ENCODE data around the gene CEP97.
"Not testable (repeated sequence)": the region's sequence is repeated elsewhere in the genome, so short reads cannot be mapped to it uniquely, and the experiment has no call there.

CEP97 gene

DNA sequence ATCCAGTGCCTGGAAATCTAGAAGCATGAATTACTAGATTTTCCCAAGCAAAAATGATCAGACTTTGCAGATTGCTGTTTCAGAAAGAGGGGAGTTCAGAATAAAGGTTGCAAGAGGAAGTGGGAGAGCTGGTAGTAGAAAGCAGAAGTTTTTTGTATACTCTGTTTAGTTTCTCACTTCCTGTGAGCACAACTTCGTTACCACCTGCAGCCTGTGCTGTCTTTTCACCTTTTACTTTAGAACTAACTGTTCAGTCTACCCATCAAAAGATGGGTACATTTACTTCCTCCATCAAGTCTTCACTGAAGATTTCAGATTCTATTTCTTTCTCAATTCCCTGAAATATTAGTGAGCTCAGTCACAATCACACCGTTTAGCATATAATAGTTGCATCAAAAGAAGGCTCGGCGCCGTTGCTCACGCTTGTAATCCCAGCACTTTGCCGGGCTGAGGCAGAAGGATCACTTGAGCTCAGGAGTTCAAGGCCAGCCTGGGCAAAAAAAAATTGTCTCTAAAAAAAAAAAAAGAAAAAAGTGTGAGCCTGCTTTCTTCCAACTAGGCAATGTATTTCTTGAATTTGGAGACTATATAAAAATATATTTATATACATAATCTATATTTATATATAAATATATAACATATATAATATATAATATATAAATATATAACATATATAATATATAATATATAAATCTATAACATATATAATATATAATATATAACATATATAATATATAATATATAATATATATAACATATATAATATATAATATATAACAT, 1.8 kb upstream of the CEP97 start:
- no peak for ATAC-seq (replicated peaks)
- no peaks in the 10 kb centered on the region for H3K9me3 Mint-ChIP-seq
- peak overlapping the region; percentile 72 to 88 for H3K27ac Mint-ChIP-seq
- H3K4me1 Mint-ChIP-seq (ENCODE audit: low read depth in 2 of 2) = peaks cover 21 to 34% of the 10 kb centered on the region in 2 donors
- H3K36me3 Mint-ChIP-seq (ENCODE audit: insufficient read depth) = peaks cover 16% of the 10 kb centered on the region
- H3K4me3 Mint-ChIP-seq = peak overlapping the region; percentile 3 to 71
- no peak for DNase-seq
- H3K27me3 Mint-ChIP-seq = no peaks in the 10 kb centered on the region

DNA sequence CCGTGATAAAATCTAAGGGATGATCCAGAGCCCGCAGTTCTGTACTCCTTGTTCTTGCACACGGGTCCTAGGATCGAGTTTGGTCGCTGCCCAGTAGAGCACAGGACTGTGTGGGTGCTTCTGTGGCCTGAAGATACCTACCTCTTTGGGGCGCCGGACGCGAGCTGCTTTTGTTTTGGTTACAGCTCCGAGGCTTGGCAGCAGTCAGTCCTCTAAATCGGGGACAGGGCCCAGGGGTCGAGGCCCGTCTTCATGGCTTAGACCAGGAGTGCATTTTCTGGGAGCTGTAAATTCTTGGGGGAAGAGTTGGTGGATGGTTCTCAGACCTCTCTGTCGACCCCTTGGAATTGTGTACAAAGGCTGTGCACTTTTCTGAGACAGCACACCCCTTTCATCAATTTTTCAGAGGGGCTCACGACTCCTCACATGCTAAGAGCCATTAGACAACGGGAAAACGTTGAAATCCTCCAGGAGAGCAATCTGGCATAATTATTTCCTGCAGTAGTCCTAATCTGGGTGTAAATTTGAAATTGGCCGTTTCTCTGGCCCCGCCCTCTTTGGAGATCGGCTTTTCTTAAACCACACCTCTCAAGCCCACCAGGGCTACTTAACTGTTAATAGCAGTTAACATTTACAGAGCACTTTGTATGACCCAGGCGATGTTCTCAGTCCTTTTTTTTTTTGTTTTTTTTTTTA, 928 bp downstream of the CEP97 start:
- peak; percentile 25 for ATAC-seq (replicated peaks)
- peaks cover 21 to 34% of the 10 kb centered on the region in 2 donors for H3K4me1 Mint-ChIP-seq (ENCODE audit: low read depth in 2 of 2)

DNA sequence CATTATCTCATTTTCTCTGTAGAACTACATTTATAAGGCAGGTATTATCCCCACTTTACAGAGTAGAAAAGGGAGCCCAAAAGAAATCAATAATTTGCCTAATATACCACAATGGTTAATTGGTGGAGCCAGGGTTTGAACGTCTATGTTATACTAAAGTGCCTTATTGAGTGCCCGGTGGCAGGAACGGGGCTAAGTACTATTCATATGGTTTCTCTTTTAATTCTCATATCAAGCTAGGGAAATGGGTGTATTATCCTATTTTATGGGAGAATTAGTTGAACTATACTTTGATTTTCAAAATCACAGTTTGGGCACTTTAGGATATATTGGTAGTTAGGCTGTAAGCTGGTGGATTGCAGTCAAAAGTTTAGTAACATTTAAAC, 1.5 kb downstream of the CEP97 start:
- Mint-ChIP-seq H3K36me3 (ENCODE audit: insufficient read depth) (peaks cover 47% of the 10 kb centered on the region), H3K4me3 (peak overlapping the region; percentile 96 to 99), H3K9me3 (no peaks in the 10 kb centered on the region), H3K27me3 (no peaks in the 10 kb centered on the region), H3K4me1 (ENCODE audit: low read depth in 2 of 2) (peaks cover 18 to 31% of the 10 kb centered on the region in 2 donors), H3K27ac (peak overlapping the region; percentile 91 to 94)
- ATAC-seq (replicated peaks) = no peak
- DNase-seq = no peak

More for the DNA sequence above, 928 bp downstream of the CEP97 start:
- Mint-ChIP-seq H3K27me3 (no peaks in the 10 kb centered on the region), H3K9me3 (no peaks in the 10 kb centered on the region), H3K27ac (peak overlapping the region; percentile 91 to 94), H3K4me3 (peak overlapping the region; percentile 96 to 99), H3K36me3 (ENCODE audit: insufficient read depth) (peaks cover 43% of the 10 kb centered on the region)
- peak; percentile 9 to 21 (median 10) for DNase-seq

DNA sequence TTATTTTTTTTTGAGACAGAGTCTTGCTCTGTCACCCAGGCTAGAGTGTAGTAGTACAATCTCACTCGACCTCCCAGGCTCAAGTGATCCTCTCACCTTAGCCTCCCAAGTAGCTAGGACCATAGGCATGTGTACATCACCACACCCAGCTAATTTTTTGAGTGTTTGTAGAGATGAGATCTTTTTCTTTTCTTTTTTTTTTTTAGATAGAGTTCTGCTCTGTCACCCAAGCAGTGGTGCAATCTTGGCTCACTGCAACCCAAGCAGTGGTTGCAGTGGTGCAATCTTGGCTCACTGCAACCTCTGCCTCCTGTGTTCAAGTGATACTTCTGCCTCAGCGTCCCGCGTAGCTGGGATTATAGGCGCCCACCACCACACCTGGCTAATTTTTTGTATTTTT, 5.2 kb downstream of the CEP97 start:
- no peak overlapping the region for H3K4me3 Mint-ChIP-seq
- DNase-seq = no peak
- no peaks in the 10 kb centered on the region for H3K9me3 Mint-ChIP-seq
- no peak for ATAC-seq (replicated peaks)
- H3K27ac Mint-ChIP-seq = no peak overlapping the region
- peaks cover 3 to 14% of the 10 kb centered on the region in 2 donors for H3K4me1 Mint-ChIP-seq (ENCODE audit: low read depth in 2 of 2)
- H3K27me3 Mint-ChIP-seq = no peaks in the 10 kb centered on the region
- H3K36me3 Mint-ChIP-seq (ENCODE audit: insufficient read depth) = peaks cover 74% of the 10 kb centered on the region

DNA sequence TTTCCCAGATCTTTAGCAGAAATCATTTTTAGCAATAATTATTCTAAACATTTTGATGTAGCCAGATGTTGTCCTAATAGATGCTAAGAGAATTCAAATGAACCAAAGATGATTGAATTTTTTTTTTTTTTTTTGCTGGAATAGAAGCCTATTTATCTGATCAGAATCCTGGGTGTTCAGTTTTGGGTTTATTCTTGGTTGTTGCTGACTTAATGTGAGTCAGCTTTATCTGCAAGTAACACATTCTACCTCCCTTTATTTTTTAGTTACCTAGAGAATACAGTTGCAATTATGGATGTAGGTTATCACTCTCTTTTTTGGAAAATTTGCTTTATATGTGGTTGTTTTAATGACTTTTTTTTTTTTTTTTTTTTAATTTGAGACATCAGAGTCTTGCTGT, 6.4 kb downstream of the CEP97 start:
- Mint-ChIP-seq H3K9me3 (no peaks in the 10 kb centered on the region), H3K36me3 (ENCODE audit: insufficient read depth) (peaks cover 71% of the 10 kb centered on the region), H3K27ac (no peak overlapping the region), H3K27me3 (no peaks in the 10 kb centered on the region), H3K4me3 (no peak overlapping the region), H3K4me1 (ENCODE audit: low read depth in 2 of 2) (peaks cover 0 to 18% of the 10 kb centered on the region in 2 donors)
- DNase-seq (no peak), ATAC-seq (replicated peaks) (no peak)

DNA sequence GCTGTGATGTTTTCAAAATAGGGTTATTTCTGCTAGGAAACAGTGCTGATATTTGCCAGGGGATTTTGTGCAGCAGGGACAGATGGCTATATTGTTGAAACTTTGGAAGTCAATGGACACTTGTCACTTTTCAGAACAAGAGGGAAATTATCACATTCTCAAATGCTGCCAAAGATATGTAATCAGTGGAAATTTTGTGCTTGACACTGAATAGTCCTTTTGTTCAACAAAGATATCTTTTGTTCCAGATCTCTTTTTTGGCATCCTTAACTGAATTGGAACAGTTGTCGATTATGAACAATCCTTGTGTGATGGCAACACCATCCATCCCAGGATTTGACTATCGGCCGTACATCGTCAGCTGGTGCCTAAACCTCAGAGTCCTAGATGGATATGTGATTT, 7.8 kb downstream of the CEP97 start:
- no peak for ATAC-seq (replicated peaks)
- no peaks in the 10 kb centered on the region for H3K27me3 Mint-ChIP-seq
- H3K4me3 Mint-ChIP-seq = no peak overlapping the region
- no peak for DNase-seq
- no peaks in the 10 kb centered on the region for H3K9me3 Mint-ChIP-seq
- no peak overlapping the region for H3K27ac Mint-ChIP-seq
- H3K36me3 Mint-ChIP-seq (ENCODE audit: insufficient read depth) = peaks cover 71% of the 10 kb centered on the region
- peaks cover 0 to 20% of the 10 kb centered on the region in 2 donors for H3K4me1 Mint-ChIP-seq (ENCODE audit: low read depth in 2 of 2)

DNA sequence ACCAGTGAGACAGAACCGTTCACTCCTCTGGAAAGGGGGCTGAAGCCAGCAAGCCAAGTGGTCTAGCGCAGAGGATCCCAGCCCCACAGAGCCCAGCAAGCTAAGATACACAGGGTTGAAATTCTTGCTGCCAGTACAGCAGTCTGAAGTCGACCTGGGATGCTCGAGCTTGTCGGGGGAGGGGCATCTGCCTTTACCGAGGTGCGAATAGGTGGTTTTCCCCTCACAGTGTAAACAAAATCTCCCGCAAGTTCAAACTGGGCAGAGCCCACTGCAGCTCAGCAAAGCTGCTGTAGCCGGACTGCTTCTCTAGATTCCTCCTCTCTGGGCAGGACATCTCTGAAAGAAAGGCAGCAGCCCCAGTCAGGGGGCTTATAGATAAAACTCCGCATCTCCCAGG, 11.4 kb downstream of the CEP97 start:
- Mint-ChIP-seq H3K27me3 (no peaks in the 10 kb centered on the region), H3K9me3 (no peaks in the 10 kb centered on the region), H3K36me3 (ENCODE audit: insufficient read depth) (peaks cover 39% of the 10 kb centered on the region), H3K4me1 (ENCODE audit: low read depth in 2 of 2) (peaks cover 0 to 20% of the 10 kb centered on the region in 2 donors), H3K27ac (peak overlapping the region in 1 of 2 donors; percentile 87), H3K4me3 (peak overlapping the region in 1 of 2 donors; percentile 57)
- ATAC-seq (replicated peaks) (peak; percentile 74), DNase-seq (peak in 2 of 3 experiments; percentile 9 to 31)

DNA sequence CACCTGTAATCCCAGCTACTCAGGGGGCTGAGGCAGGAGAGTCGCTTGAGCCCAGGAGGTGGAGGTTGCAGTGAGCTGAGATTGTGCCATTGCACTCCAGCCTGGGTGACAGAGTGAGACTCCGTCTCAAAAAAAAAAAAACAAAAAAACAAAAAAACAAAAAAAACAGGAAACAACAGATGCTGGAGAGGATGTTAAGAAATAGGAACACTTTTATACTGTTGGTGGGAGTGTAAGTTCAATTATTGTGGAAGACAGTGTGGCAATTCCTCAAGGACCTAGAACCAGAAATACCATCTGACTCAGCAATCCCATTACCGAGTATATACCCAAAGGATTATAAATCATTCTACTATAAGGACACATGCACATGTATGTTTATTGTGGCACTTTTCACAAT, 17.5 kb downstream of the CEP97 start:
- H3K27me3 Mint-ChIP-seq; H3K9me3 Mint-ChIP-seq; ATAC-seq (replicated peaks); H3K27ac Mint-ChIP-seq; H3K36me3 Mint-ChIP-seq (ENCODE audit: insufficient read depth); H3K4me3 Mint-ChIP-seq; DNase-seq: not testable (repeated sequence)
- H3K4me1 Mint-ChIP-seq (ENCODE audit: low read depth in 2 of 2) = peaks cover 0 to 11% of the 10 kb centered on the region in 2 donors

DNA sequence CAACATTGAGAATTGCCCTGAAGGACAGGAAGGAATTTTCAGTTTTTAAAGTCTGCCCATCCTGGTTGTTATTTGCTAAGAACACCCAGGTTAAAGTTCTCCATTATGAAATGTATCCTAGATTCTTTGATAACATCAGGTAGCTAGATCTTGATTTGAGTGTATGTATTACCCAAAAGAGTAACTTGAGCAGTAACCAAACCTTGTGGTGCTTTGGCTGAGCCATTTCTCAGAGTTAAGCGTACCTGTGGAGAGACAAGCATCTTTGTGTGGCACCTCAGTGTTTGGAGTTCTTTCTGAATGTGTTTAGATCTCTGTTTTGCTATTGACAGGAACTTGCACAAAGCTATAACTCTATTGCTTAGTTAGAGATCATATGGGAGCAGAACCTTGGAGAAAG, 20.4 kb downstream of the CEP97 start:
- H3K9me3 Mint-ChIP-seq = no peaks in the 10 kb centered on the region
- DNase-seq = no peak
- ATAC-seq (replicated peaks) = no peak
- no peaks in the 10 kb centered on the region for H3K27me3 Mint-ChIP-seq
- peak overlapping the region; percentile 41 to 72 for H3K27ac Mint-ChIP-seq
- no peak overlapping the region for H3K4me3 Mint-ChIP-seq
- peaks cover 0 to 10% of the 10 kb centered on the region in 2 donors for H3K4me1 Mint-ChIP-seq (ENCODE audit: low read depth in 2 of 2)
- peaks cover 3% of the 10 kb centered on the region for H3K36me3 Mint-ChIP-seq (ENCODE audit: insufficient read depth)

DNA sequence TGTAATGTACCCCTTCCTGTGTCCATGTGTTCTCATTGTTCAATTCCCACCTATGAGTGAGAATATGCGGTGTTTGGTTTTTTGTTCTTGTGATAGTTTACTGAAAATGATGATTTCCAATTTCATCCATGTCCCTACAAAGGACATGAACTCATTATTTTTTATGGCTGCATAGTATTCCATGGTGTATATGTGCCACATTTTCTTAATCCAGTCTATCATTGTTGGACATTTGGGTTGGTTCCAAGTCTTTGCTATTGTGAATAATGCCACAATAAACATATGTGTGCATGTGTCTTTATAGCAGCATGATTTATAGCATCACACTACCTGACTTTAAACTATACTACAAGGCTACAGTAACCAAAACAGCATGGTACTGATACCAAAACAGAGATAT, 21.5 kb downstream of the CEP97 start:
- not testable (repeated sequence) for H3K27me3 Mint-ChIP-seq; ATAC-seq (replicated peaks); H3K4me3 Mint-ChIP-seq; H3K9me3 Mint-ChIP-seq; H3K36me3 Mint-ChIP-seq (ENCODE audit: insufficient read depth); H3K27ac Mint-ChIP-seq; DNase-seq
- peaks cover 2 to 14% of the 10 kb centered on the region in 2 donors for H3K4me1 Mint-ChIP-seq (ENCODE audit: low read depth in 2 of 2)

DNA sequence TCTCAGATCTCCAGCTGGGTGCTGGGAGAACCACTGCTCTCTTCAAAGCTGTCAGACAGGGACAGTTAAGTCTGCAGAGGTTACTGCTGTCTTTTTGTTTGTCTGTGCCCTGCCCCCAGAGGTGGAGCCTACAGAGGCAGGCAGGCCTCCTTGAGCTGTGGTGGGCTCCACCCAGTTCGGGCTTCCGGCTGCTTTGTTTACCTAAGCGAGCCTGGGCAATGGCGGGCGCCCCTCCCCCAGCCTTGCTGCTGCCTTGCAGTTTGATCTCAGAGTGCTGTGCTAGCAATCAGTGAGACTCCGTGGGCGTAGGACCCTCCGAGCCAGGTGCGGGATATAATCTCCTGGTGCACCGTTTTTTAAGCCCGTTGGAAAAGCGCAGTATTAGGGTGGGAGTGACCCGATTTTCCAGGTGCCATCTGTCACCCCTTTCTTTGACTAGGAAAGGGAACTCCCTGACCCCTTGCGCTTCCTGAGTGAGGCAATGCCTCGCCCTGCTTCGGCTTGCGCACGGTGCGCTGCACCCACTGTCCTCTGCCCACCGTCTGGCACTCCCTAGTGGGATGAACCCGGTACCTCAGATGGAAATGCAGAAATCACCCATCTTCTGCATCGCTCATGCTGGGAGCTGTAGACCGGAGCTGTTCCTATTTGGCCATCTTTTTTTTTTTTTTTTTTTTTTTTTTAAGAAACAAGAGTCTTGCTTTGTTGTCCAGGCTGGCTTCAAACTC, 29.1 kb downstream of the CEP97 start:
- ATAC-seq (replicated peaks) (peak; percentile 54), DNase-seq (peak; percentile 43 to 54 (median 46))
- Mint-ChIP-seq H3K36me3 (ENCODE audit: insufficient read depth) (peaks cover 29% of the 10 kb centered on the region), H3K4me1 (ENCODE audit: low read depth in 2 of 2) (peaks cover 9 to 37% of the 10 kb centered on the region in 2 donors), H3K27ac (peak overlapping the region; percentile 53 to 73), H3K4me3 (peak overlapping the region; percentile 4 to 65)
- H3K9me3 Mint-ChIP-seq, H3K27me3 Mint-ChIP-seq: not testable (repeated sequence)

DNA sequence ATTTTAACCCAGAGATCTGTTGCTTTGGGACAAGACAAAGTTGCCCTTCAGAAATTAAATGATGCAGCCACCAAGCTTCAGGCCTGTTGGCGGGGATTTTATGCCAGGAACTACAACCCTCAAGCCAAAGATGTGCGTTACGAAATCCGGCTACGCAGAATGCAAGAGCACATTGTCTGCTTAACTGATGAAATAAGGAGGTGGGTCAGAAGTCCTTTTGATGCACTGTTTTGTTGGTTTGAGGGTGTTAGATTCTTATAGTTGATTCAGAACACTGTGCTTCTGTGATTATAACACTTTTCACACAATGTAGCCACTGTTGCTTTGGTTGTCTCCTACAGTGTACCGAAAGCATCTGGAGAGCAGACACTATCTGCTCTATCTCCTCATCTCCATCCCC, 33.8 kb downstream of the CEP97 start:
- no peaks in the 10 kb centered on the region for H3K27me3 Mint-ChIP-seq
- ATAC-seq (replicated peaks) (peak; percentile 75), DNase-seq (peak in 1 of 3 experiments; percentile 16)
- peaks cover 11 to 51% of the 10 kb centered on the region in 2 donors for H3K4me1 Mint-ChIP-seq (ENCODE audit: low read depth in 2 of 2)
- peak overlapping the region in 1 of 2 donors; percentile 64 for H3K27ac Mint-ChIP-seq
- peak overlapping the region in 1 of 2 donors; percentile 31 for H3K4me3 Mint-ChIP-seq
- peaks cover 30% of the 10 kb centered on the region for H3K36me3 Mint-ChIP-seq (ENCODE audit: insufficient read depth)
- H3K9me3 Mint-ChIP-seq = no peaks in the 10 kb centered on the region

DNA sequence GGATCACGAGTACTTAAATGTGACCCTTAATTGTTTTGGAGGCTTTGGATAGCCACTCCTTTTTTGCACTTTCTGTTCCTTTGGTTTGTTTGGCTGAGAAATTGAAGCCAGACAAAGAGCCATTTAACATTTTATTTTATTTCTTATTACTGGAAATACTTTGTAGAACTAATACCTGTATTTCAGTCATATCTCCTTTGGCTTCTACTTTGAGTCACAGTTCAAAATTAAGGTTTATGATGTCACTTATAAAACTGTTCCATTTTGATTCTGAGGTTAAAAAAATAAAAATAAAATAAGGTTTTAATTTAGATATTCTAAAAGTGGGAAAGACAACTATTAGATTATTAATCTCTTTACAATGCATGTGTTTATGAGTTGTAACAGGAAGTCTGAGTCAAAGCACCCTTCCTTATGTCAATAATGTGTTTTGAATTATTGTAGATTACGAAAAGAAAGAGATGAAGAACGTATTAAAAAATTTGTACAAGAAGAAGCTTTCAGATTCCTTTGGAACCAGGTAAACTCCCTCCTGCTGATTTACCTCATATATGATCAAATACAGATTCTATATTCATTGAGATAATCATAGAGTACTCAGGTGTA, 37.7 kb downstream of the CEP97 start:
- H3K9me3 Mint-ChIP-seq = no peaks in the 10 kb centered on the region
- H3K36me3 Mint-ChIP-seq (ENCODE audit: insufficient read depth) = peaks cover 18% of the 10 kb centered on the region
- H3K27ac Mint-ChIP-seq = peak overlapping the region in 1 of 2 donors; percentile 82
- ATAC-seq (replicated peaks) (no peak), DNase-seq (no peak)
- peaks cover 6 to 37% of the 10 kb centered on the region in 2 donors for H3K4me1 Mint-ChIP-seq (ENCODE audit: low read depth in 2 of 2)
- no peaks in the 10 kb centered on the region for H3K27me3 Mint-ChIP-seq
- H3K4me3 Mint-ChIP-seq = no peak overlapping the region

Data from effector memory CD8-positive, alpha-beta T cell (primary cell).